Thyroid gland (tissue), 4 donors: ENCODE measurements around the gene BRSK2. TPM values are rescaled to one million over a fixed set of nuclear protein-coding genes. Genes with fewer than 3 reads are reported as not detected.
A peak's percentile ranks its signal among the peaks of the same experiment; 100 is the strongest.

Experiments used
- DNase-seq, 2 donors: peaks; one replicate each; pipeline ENCODE4 v3.0.0-alpha.2; 2019
- H3K27ac ChIP-seq, 3 donors: fragments of 200-600 bp; sonication (generic); 1 replicate in 2 of 3; 2 replicates in 1 of 3; pipeline ENCODE4 v1.5.1; 2016 to 2019; ENCODE audit warnings: mild to moderate bottlenecking in 1 of 3, moderate library complexity in 1 of 3
- H3K27me3 ChIP-seq: fragments of 200-600 bp; sonication (generic); one replicate; pipeline ENCODE4 v1.5.1; 2019
- H3K36me3 ChIP-seq, 2 donors: fragments of 200-600 bp; sonication (generic); one replicate each; pipeline ENCODE4 v1.5.1; 2016 to 2019
- H3K4me1 ChIP-seq, 2 donors: fragments of 200-600 bp; sonication (generic); one replicate each; pipeline ENCODE4 v1.5.1; 2017 to 2019
- H3K4me3 ChIP-seq, 3 donors: fragments of 200-600 bp; sonication (generic); replicated peaks in 1 of 3; 1 replicate in 2 of 3; 2 replicates in 1 of 3; pipeline ENCODE4 v1.5.1; 2016; ENCODE audit warnings: mild to moderate bottlenecking in 1 of 3
- H3K9me3 ChIP-seq: fragments of 200-600 bp; sonication (generic); one replicate; pipeline ENCODE4 v1.5.1; 2017
- CTCF ChIP-seq, 6 experiments: fragments of 200-600 bp in 3 of 6; fragments of 450-650 bp in 3 of 6; sonication (generic) in 3 of 6; IDR thresholded peaks; one replicate each; pipeline ENCODE4 v1.5.1; 2016 to 2019; ENCODE audit warnings: antibody characterized with exemption in 6 of 6, mild to moderate bottlenecking in 2 of 6, inconsistent platforms in 1 of 6, moderate library complexity in 1 of 6
- POLR2A ChIP-seq, 2 donors: fragments of 450-650 bp; IDR thresholded peaks; one replicate each; pipeline ENCODE4 v1.6.1; 2017; ENCODE audit warnings: antibody characterized with exemption in 2 of 2, mild to moderate bottlenecking in 2 of 2, moderate library complexity in 1 of 2
- WGBS, 2 donors: methylation state at CpG; one replicate each; pipeline ENCODE4 v1.1.5; 2017; 5-methylcytosine and 5-hydroxymethylcytosine counted together
- intact Hi-C: fragments of 100-400 bp; cut with DNase I; formaldehyde crosslinking; loops from one replicate; pipeline ENCODE4 v1.15.1; 2023
- total RNA-seq, 4 donors: library from RNA; depleted of rRNA; stranded (reverse); fragments of >200 nt; gene quantifications; one replicate each; pipeline ENCODE4 v1.2.3, GENCODE V29; 2016

Gene BRSK2
- total RNA-seq, 4 donors from 2014 or later, result 0.34 to 2.2 (median 0.81) TPM

GRCh38 chr11:1460396-1460985 lies 70.8 kb downstream of the BRSK2 start:
- Histone ChIP-seq H3K27ac (peak overlapping the region; percentile 61 to 75 (median 67)), H3K4me3 (no peak overlapping the region), H3K36me3 (no peaks in the 10 kb centered on the region), H3K4me1 (peaks cover 21 to 42% of the 10 kb centered on the region in 2 donors), H3K9me3 (no peaks in the 10 kb centered on the region), H3K27me3 (no peaks in the 10 kb centered on the region)
- DNase-seq, result peak; percentile 83 to 92
- TF ChIP-seq POLR2A (IDR thresholded peaks at IDR 0.05), result no peak
- TF ChIP-seq CTCF (IDR thresholded peaks at IDR 0.05), result no peak
- intact Hi-C loops, result loop anchor here (5.0 kb wide), 1 partner anchor 42 kb away; no protein-coding TSS in a partner anchor
- 52 to 65% methylated on average over 30 of the region's 44 CpGs for WGBS, 2 donors

- Histone ChIP-seq H3K27ac (peak overlapping the region; percentile 42 to 75 (median 67)), H3K9me3 (no peaks in the 10 kb centered on the region), H3K27me3 (no peaks in the 10 kb centered on the region), H3K4me3 (no peak overlapping the region), H3K4me1 (peaks cover 21 to 42% of the 10 kb centered on the region in 2 donors), H3K36me3 (no peaks in the 10 kb centered on the region)
- intact Hi-C loops, result loop anchor here (5.0 kb wide), 1 partner anchor 41 kb away; no protein-coding TSS in a partner anchor
- 84 to 88% methylated on average over 45 to 50 of the region's 50 CpGs for WGBS, 2 donors
- DNase-seq, result peak; percentile 10 to 41
- TF ChIP-seq CTCF (IDR thresholded peaks at IDR 0.05), result no peak
- TF ChIP-seq POLR2A (IDR thresholded peaks at IDR 0.05), result no peak
These were observed 71.5 kb downstream of the BRSK2 start for GRCh38 chr11:1460986-1461825.

- Histone ChIP-seq H3K36me3 (no peaks in the 10 kb centered on the region), H3K27ac (no peak overlapping the region), H3K27me3 (no peaks in the 10 kb centered on the region), H3K4me3 (no peak overlapping the region), H3K9me3 (no peaks in the 10 kb centered on the region), H3K4me1 (peaks cover 21 to 42% of the 10 kb centered on the region in 2 donors)
- intact Hi-C loops, result loop anchor here (5.0 kb wide), 1 partner anchor 40 kb away; no protein-coding TSS in a partner anchor
- TF ChIP-seq POLR2A (IDR thresholded peaks at IDR 0.05), result no peak
- TF ChIP-seq CTCF (IDR thresholded peaks at IDR 0.05), result no peak
- DNase-seq, result no peak
- WGBS, 2 donors, result 92 to 94% methylated on average over 38 to 39 of the region's 46 CpGs
These were observed 72.3 kb downstream of the BRSK2 start for GRCh38 chr11:1461826-1462697.

GRCh38 chr11:1462698-1462975 lies 72.9 kb downstream of the BRSK2 start:
- TF ChIP-seq POLR2A (IDR thresholded peaks at IDR 0.05), result no peak
- no peak for TF ChIP-seq CTCF (IDR thresholded peaks at IDR 0.05)
- H3K4me1 ChIP-seq, result peaks cover 21 to 38% of the 10 kb centered on the region in 2 donors
- intact Hi-C loops, result loop anchor here (5.0 kb wide), 1 partner anchor 40 kb away; no protein-coding TSS in a partner anchor
- no peak for DNase-seq
- H3K27me3 ChIP-seq, result no peaks in the 10 kb centered on the region
- no peak overlapping the region for H3K4me3 ChIP-seq
- H3K27ac ChIP-seq, result no peak overlapping the region
- no peaks in the 10 kb centered on the region for H3K9me3 ChIP-seq
- H3K36me3 ChIP-seq, result no peaks in the 10 kb centered on the region
- WGBS, 2 donors, result 87 to 100% methylated on average over 2 to 5 of the region's 13 CpGs
